ENCODE results near the gene ENAH.

DNA sequence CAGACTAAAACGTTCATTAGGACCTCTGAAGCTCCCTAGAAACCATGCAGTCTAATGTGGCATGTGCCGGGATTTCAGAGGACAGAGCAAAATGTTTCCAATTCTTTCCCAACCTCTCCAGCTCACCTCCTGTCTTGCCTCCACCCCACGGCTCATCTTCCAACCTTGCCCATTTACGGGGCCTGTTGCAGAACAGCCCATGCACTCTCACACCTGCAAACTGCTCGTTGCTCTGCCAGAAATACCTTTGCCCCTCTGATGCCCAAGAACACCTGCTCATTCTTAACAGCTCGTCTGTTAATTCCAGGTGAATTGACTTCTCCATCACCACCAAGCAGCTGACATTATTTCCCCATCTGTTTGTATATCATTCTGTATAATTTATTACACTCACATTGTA, 171.2 kb downstream of the ENAH start:
- TF ChIP-seq EZH2 (IDR thresholded peaks at IDR 0.05; ENCODE audit: borderline replicate concordance, low read length) = no peak
- TF ChIP-seq, protein P1, sequence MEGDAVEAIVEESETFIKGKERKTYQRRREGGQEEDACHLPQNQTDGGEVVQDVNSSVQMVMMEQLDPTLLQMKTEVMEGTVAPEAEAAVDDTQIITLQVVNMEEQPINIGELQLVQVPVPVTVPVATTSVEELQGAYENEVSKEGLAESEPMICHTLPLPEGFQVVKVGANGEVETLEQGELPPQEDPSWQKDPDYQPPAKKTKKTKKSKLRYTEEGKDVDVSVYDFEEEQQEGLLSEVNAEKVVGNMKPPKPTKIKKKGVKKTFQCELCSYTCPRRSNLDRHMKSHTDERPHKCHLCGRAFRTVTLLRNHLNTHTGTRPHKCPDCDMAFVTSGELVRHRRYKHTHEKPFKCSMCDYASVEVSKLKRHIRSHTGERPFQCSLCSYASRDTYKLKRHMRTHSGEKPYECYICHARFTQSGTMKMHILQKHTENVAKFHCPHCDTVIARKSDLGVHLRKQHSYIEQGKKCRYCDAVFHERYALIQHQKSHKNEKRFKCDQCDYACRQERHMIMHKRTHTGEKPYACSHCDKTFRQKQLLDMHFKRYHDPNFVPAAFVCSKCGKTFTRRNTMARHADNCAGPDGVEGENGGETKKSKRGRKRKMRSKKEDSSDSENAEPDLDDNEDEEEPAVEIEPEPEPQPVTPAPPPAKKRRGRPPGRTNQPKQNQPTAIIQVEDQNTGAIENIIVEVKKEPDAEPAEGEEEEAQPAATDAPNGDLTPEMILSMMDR (conservative IDR thresholded peaks at IDR 0.05 in 1 of 2, IDR thresholded peaks at IDR 0.05 in 1 of 2; ENCODE audit: extremely low read depth in 1 of 2, insufficient read depth in 1 of 2, low read depth in 1 of 2, low read length in 2 of 2) = no peak

All from mammary epithelial cell (primary cell).